ENCODE measurements around the gene FOXC2. TPM values are rescaled to one million over a fixed set of nuclear protein-coding genes. Genes with fewer than 3 reads are reported as not detected.

Gene FOXC2
- total RNA-seq, result under 0.01 and 0.21 TPM in 2 replicates

GRCh38 chr16:86566601-86566965 lies at the start of gene FOXC2:
Gene FOXC2, plus strand, starts transcription at chr16:86566829. Its CDS starts 507 bp downstream, at chr16:86567336.

GRCh38 chr16:86554917-86555703 lies 11.5 kb upstream of the FOXC2 start, which contains the start of gene MTHFSD:
Gene MTHFSD, minus strand, starts transcription at chr16:86555235. Its CDS starts 51 bp downstream, at chr16:86555184.

GRCh38 chr16:86578061-86578599 lies 11.5 kb downstream of the FOXC2 start, which contains the start of gene FOXL1:
Gene FOXL1, plus strand, starts transcription at chr16:86578549. Its CDS starts 175 bp downstream, at chr16:86578724.

Other genes starting within 250 kb of the FOXC2 start
- not detected in 2 replicates for gene FOXF1, start 56.3 kb upstream of the FOXC2 start, total RNA-seq
- 9.2 and 14.7 TPM in 2 replicates for gene MTHFSD, start 11.6 kb upstream of the FOXC2 start, total RNA-seq
- gene FOXL1, start 11.7 kb downstream of the FOXC2 start, total RNA-seq, result 0.72 and 2.8 TPM in 2 replicates

All from tracheal epithelial cell (primary cell).